GM13976 (cell line): Measurements from ENCODE around the gene DLK1.

Experiments
- DNase-seq: peaks from one replicate; pipeline ENCODE4 v3.0.0; 2012; ENCODE audit warnings: low spot score
- in situ Hi-C: fragments of 300-500 bp; cut with MboI; formaldehyde crosslinking; loops from one replicate; pipeline ENCODE4 v1.12.0; 2022; ENCODE audit warnings: low sequenced_read_pairs, mixed read lengths, inconsistent platforms; ENCODE audit not compliant: unreplicated experiment
- TF ChIP-seq, protein P1 (sequence below): IDR thresholded peaks from 2 replicates; pipeline ENCODE4 v1.5.1; 2012; ENCODE audit warnings: borderline replicate concordance, mild to moderate bottlenecking; ENCODE audit not compliant: insufficient read depth; ENCODE audit errors: extremely low read depth, missing control alignments, control extremely low read depth

The DLK1 gene

DNA sequence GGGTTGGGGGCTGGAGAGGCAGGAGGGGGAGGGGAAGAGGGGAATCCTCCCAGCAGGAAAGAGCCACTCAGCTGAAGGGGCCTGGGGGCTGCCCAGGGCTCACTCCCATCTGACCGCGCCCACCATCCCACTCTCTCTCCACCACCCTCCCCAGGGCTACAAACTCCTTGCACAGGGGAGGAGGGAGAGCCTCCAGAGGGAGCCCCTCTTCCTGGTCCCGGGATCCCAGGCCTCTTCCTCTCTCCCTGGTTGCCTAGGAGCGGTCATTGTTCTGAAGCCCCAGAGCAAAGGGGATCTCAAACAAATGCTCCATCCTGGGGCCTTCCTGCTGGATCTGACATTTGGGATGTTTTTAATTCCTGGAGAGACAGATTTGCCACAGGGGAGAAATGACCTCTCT, 39.8 kb upstream of the DLK1 start:
- DNase-seq = no peak
- in situ Hi-C loops = no loop called here
- TF ChIP-seq, protein P1, sequence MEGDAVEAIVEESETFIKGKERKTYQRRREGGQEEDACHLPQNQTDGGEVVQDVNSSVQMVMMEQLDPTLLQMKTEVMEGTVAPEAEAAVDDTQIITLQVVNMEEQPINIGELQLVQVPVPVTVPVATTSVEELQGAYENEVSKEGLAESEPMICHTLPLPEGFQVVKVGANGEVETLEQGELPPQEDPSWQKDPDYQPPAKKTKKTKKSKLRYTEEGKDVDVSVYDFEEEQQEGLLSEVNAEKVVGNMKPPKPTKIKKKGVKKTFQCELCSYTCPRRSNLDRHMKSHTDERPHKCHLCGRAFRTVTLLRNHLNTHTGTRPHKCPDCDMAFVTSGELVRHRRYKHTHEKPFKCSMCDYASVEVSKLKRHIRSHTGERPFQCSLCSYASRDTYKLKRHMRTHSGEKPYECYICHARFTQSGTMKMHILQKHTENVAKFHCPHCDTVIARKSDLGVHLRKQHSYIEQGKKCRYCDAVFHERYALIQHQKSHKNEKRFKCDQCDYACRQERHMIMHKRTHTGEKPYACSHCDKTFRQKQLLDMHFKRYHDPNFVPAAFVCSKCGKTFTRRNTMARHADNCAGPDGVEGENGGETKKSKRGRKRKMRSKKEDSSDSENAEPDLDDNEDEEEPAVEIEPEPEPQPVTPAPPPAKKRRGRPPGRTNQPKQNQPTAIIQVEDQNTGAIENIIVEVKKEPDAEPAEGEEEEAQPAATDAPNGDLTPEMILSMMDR = no peak

DNA sequence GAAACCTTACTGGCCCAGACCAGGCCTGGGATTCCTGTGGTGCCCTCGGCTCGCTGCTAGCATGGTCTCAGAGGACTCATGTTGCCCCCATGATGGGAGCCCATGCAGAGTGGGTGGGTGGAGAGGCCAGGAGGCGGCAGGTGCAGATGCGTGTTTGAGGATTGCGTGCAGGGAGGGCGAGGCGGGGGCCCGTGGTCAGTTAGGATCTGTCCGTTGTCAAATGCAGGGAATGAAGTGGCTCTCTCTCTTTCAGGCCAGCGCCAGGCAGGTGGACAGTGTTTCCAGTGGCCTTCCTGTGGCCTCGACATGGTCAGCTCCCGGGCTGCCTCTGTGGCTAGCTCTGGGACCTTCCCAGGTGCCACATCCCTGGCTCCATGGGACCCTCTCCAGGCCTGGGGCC, 39.3 kb upstream of the DLK1 start:
- TF ChIP-seq, protein P1 = no peak
- in situ Hi-C loops = no loop called here
- DNase-seq = no peak

DNA sequence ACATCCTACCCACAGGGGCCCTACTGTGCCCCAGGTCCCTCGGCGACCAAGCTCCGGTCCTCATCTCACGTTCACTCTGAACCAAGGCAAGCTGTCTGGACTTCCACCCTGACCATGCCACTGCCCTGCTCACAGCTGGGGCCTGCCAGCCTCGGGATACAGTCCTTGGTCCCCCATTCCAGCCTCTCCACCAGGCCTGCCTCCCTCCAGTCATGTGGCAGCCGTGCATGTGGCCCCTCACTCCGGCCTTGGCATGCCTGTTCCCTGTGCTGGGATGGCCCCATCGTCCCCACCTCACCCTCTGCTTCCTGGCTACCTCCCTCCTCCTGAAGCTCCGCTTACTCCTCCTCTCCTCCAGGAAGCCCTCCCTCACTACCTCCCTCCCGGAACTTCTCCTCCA, 38.6 kb upstream of the DLK1 start:
- TF ChIP-seq, protein P1 = no peak
- in situ Hi-C loops = no loop called here
- DNase-seq = no peak

DNA sequence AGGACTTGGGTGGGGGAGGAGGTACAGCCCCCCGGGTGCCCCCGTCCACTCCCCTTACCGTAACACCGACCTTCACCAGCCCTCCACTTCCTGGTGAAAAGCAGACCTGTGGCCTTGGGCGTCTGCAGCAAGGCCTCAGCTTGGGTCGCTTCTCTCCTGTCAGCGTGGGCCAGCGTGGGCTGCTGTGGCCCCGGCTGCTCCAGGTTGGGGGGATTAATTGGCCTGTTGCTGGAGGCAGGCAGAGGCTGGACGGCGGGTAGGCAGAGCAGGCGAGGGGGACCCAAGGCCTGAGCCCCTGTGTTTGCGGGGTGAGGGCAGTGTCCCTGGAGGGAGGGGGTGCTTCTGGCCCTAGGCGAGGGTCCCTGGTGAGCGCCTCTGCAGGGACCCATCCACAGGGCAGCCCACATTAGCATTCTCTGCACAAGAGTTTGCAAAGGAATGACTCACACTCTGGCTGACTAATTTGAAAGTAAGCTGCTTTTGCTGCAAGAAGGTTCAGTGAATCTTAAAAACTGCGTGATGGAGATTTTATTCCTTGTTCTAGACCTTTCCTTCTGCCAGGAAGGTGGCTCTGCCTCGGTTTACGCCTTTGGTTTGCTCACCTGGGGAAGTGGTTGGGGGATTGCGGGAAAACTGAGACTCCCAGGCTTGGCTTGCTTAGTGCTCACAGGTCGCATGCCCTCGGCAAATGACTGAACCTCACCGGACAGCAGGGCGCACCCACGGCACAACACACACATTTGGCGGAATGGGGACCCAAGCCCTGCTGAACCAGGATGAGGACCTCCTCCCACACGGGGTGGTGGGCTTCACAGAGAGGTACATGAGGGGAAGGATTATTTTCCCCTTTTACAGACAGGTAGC, 37.9 kb upstream of the DLK1 start:
- TF ChIP-seq, protein P1 = no peak
- in situ Hi-C loops = no loop called here
- no peak for DNase-seq

DNA sequence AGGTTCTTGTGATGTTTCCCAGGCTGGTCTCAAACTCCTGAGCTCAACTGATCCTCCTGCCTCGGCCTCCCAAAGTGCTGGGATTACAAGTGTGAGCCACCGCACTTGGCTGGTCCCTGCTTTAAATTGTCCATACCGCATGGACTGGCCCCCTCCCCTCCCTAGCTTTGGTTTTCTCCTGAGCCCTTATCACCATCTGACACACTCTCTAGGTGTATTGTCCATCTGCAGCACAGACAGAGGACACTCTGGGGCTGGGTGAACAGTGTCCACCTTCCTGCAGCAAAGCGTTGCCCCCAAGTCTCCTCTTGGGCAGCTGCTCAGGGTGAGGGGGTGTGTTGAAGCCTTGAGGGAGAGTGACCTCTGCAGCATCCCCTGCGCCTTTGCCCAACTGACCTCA, 36.0 kb upstream of the DLK1 start:
- TF ChIP-seq, protein P1 = no peak
- no peak for DNase-seq
- in situ Hi-C loops = no loop called here

DNA sequence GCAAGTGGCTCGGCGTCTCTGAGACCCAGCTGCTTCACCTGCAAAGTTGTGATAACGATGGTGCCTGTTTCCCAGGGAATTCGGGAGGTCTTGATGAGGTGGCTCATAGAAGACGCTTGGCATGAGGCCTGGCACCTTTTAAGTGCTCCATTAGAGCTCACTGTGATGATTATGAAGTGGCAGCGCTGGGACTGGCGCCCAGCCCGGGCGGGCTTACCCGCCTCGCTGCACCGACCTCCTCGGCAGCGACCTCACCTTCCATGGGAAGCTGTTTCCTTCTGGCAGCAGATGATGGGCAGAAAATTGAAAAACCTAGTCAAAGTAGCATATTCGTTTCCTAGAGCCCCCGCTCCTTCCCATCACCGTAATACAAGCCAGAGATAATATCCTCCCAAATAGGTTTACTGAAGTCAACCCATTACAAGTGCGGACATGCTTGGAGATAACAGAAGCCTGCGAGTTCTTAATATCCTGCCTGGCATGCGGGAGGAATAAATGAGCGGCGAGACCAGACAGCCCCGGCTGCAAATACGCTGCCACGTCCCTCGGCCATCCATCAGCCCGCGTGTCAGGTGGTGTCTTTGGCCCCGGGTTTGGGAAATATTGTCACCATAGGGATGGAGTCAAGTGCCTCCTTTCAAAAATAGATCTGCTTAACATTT, 35.2 kb upstream of the DLK1 start:
- no peak for DNase-seq
- TF ChIP-seq, protein P1 = no peak
- in situ Hi-C loops = no loop called here
